ENCODE data around the gene SVIL. TPM values are rescaled to one million over a fixed set of nuclear protein-coding genes. Genes with fewer than 3 reads are reported as not detected.

The SVIL gene
- total RNA-seq, result 63.5 and 90.7 TPM in 2 replicates

GRCh38 chr10:29634764-29635625, at the start of gene SVIL:
SVIL (minus strand) TSS chr10:29634971; CDS start chr10:29555058, 79,913 bp downstream.

Small RNAs within 50 kb of the gene (small RNA-seq; reads per million reads assigned to genes)
- gene MIR604, result not detected
- gene MIR938, result not detected
- not detected for gene RF00105
